HG02870 (cell line): ENCODE measurements around the gene IDS.
"Not testable (repeated sequence)": the region's sequence is repeated elsewhere in the genome, so short reads cannot be mapped to it uniquely, and the experiment has no call there.

Experiments used
- ATAC-seq: cut with Tn5 transposase; IDR thresholded peaks from one replicate; pipeline ENCODE4 v1.9.1; 2021; ENCODE audit warnings: mild to moderate bottlenecking, moderate library complexity; ENCODE audit not compliant: unreplicated experiment

IDS gene

GRCh38 chrX:149499766-149500165 is 5.3 kb downstream of the IDS start:
- ATAC-seq, result no peak

- ATAC-seq, result no peak
Observed at GRCh38 chrX:149498767-149499166, 6.3 kb downstream of the IDS start.

GRCh38 chrX:149497626-149498025 is 7.5 kb downstream of the IDS start:
- no peak for ATAC-seq

- ATAC-seq, result no peak
Observed at GRCh38 chrX:149497054-149497453, 8.1 kb downstream of the IDS start.

GRCh38 chrX:149495573-149496071 is 9.5 kb downstream of the IDS start:
- no peak for ATAC-seq

- ATAC-seq, result no peak
Observed at GRCh38 chrX:149494844-149495565, 10.1 kb downstream of the IDS start.

- ATAC-seq, result no peak
Observed at GRCh38 chrX:149493567-149494562, 11.2 kb downstream of the IDS start.

- ATAC-seq, result no peak
Observed at GRCh38 chrX:149491812-149492211, 13.3 kb downstream of the IDS start.

- no peak for ATAC-seq
Observed at GRCh38 chrX:149490100-149490499, 15.0 kb downstream of the IDS start.

GRCh38 chrX:149488411-149489052 is 16.6 kb downstream of the IDS start:
- ATAC-seq, result not testable (repeated sequence)

- ATAC-seq, result not testable (repeated sequence)
Observed at GRCh38 chrX:149488008-149488407, 17.1 kb downstream of the IDS start.

GRCh38 chrX:149487292-149487691 is 17.8 kb downstream of the IDS start:
- no peak for ATAC-seq

GRCh38 chrX:149476513-149476912 is 28.6 kb downstream of the IDS start:
- peak; percentile 71 for ATAC-seq

- ATAC-seq, result no peak
Observed at GRCh38 chrX:149473966-149474365, 31.1 kb downstream of the IDS start.

GRCh38 chrX:149473092-149473491 is 32.0 kb downstream of the IDS start:
- no peak for ATAC-seq

- no peak for ATAC-seq
Observed at GRCh38 chrX:149472625-149473024, 32.5 kb downstream of the IDS start.

- ATAC-seq, result no peak
Observed at GRCh38 chrX:149471397-149471796, 33.7 kb downstream of the IDS start.

- peak; percentile 81 for ATAC-seq
Observed at GRCh38 chrX:149470955-149471354, 34.2 kb downstream of the IDS start.

- no peak for ATAC-seq
Observed at GRCh38 chrX:149469406-149469805, 35.7 kb downstream of the IDS start.

- ATAC-seq, result no peak
Observed at GRCh38 chrX:149467920-149468319, 37.2 kb downstream of the IDS start.

GRCh38 chrX:149467461-149467860 is 37.6 kb downstream of the IDS start:
- ATAC-seq, result no peak
